ENCODE measurements around the gene RHBDF1. TPM values are rescaled to one million over a fixed set of nuclear protein-coding genes. Genes with fewer than 3 reads are reported as not detected.

Gene RHBDF1, protein sequence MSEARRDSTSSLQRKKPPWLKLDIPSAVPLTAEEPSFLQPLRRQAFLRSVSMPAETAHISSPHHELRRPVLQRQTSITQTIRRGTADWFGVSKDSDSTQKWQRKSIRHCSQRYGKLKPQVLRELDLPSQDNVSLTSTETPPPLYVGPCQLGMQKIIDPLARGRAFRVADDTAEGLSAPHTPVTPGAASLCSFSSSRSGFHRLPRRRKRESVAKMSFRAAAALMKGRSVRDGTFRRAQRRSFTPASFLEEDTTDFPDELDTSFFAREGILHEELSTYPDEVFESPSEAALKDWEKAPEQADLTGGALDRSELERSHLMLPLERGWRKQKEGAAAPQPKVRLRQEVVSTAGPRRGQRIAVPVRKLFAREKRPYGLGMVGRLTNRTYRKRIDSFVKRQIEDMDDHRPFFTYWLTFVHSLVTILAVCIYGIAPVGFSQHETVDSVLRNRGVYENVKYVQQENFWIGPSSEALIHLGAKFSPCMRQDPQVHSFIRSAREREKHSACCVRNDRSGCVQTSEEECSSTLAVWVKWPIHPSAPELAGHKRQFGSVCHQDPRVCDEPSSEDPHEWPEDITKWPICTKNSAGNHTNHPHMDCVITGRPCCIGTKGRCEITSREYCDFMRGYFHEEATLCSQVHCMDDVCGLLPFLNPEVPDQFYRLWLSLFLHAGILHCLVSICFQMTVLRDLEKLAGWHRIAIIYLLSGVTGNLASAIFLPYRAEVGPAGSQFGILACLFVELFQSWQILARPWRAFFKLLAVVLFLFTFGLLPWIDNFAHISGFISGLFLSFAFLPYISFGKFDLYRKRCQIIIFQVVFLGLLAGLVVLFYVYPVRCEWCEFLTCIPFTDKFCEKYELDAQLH
- 66.0 and 88.3 TPM in 2 replicates for total RNA-seq (2014; rRNA removed; shearing (Covaris generic))

GRCh38 chr16:72561-73548 is at the start of gene RHBDF1:
Gene RHBDF1, minus strand, starts transcription at chr16:72631. Its CDS starts 7,616 bp downstream, at chr16:65015.

GRCh38 chr16:77807-78443 is 5.5 kb upstream of the RHBDF1 start, which contains the start of gene MPG:
Gene MPG, plus strand, starts transcription at chr16:78225. Its CDS starts 85 bp downstream, at chr16:78310.

GRCh38 chr16:53346-54236 is 18.8 kb downstream of the RHBDF1 start, which contains the start of the genes POLR3K and SNRNP25:
Gene POLR3K, minus strand, starts transcription at chr16:53608. Its CDS starts 22 bp downstream, at chr16:53586.
Gene SNRNP25, plus strand, starts transcription at chr16:53828. Its CDS starts 189 bp downstream, at chr16:54017.

Small RNA genes within 50 kb of the gene (small RNA-seq; reads per million reads assigned to genes)
- gene MIR6859-4 (not detected), gene Z69720.2 (not detected)

Other genes starting within 250 kb of the RHBDF1 start
- 23.0 and 24.0 TPM in 2 replicates for gene POLR3K, start 19.0 kb downstream of the RHBDF1 start, total RNA-seq (2014; rRNA removed; shearing (Covaris generic))
- gene SNRNP25, start 18.8 kb downstream of the RHBDF1 start, total RNA-seq (2014; rRNA removed; shearing (Covaris generic)) = 46.9 and 54.2 TPM in 2 replicates
- gene MPG, start 5.6 kb upstream of the RHBDF1 start, total RNA-seq (2014; rRNA removed; shearing (Covaris generic)) = 233 and 337 TPM in 2 replicates
- gene NPRL3, start 66.0 kb upstream of the RHBDF1 start, total RNA-seq (2014; rRNA removed; shearing (Covaris generic)) = 13.2 and 14.9 TPM in 2 replicates
- gene HBZ, start 80.0 kb upstream of the RHBDF1 start, total RNA-seq (2014; rRNA removed; shearing (Covaris generic)) = not detected in 2 replicates
- gene HBM, start 93.3 kb upstream of the RHBDF1 start, total RNA-seq (2014; rRNA removed; shearing (Covaris generic)) = not detected in 2 replicates
- not detected in 2 replicates for gene HBA2, start 100.2 kb upstream of the RHBDF1 start, total RNA-seq (2014; rRNA removed; shearing (Covaris generic))
- not detected in 2 replicates for gene HBA1, start 104.0 kb upstream of the RHBDF1 start, total RNA-seq (2014; rRNA removed; shearing (Covaris generic))
- gene HBQ1, start 107.8 kb upstream of the RHBDF1 start, total RNA-seq (2014; rRNA removed; shearing (Covaris generic)) = not detected in 2 replicates
- 53.1 and 65.3 TPM in 2 replicates for gene LUC7L, start 156.8 kb upstream of the RHBDF1 start, total RNA-seq (2014; rRNA removed; shearing (Covaris generic))
- 58.9 and 70.9 TPM in 2 replicates for gene FAM234A, start 162.2 kb upstream of the RHBDF1 start, total RNA-seq (2014; rRNA removed; shearing (Covaris generic))
- 0.04 and 0.08 TPM in 2 replicates for gene RGS11, start 203.3 kb upstream of the RHBDF1 start, total RNA-seq (2014; rRNA removed; shearing (Covaris generic))
- 3.2 and 4.5 TPM in 2 replicates for gene ARHGDIG, start 208.0 kb upstream of the RHBDF1 start, total RNA-seq (2014; rRNA removed; shearing (Covaris generic))
- 0.41 and 0.88 TPM in 2 replicates for gene PDIA2, start 210.5 kb upstream of the RHBDF1 start, total RNA-seq (2014; rRNA removed; shearing (Covaris generic))